ENCODE measurements around the gene IMMT. TPM values are rescaled to one million over a fixed set of nuclear protein-coding genes. Genes with fewer than 3 reads are reported as not detected.

IMMT gene
- total RNA-seq, 6 experiments from 2014 or later: 83.0 to 93.4 (median 87.6) TPM

DNA sequence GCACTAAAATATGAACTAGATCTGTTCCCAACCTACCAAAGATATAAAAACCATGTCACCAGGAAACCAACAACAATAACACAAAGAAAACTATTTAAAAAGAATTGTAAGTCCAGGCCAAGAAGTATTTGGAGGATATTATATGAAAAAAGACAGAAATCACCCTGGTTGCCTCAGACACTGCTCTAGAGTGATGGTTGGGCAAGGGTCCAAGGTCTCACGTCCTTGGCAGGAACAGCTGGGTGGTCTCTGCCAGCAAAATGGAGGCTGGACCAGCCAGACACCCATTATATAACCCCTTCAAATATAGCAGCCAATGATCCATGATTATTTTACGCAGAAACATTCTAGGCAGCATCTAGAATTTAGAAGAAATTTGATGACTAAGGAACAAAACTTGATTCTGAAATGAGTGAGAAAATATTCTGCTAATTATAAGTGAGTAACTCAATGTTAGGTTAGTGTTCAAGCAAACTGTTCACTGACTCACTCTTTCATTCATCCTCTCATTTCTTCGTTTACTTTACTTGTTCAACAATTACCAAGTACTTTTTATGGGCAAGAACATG is 39.4 kb upstream of the IMMT start:
- Mint-ChIP-seq H3K27ac (no peak overlapping the region), H3K36me3 (ENCODE audit: low read depth) (no peaks in the 10 kb centered on the region)
- DNase-seq: no peak

DNA sequence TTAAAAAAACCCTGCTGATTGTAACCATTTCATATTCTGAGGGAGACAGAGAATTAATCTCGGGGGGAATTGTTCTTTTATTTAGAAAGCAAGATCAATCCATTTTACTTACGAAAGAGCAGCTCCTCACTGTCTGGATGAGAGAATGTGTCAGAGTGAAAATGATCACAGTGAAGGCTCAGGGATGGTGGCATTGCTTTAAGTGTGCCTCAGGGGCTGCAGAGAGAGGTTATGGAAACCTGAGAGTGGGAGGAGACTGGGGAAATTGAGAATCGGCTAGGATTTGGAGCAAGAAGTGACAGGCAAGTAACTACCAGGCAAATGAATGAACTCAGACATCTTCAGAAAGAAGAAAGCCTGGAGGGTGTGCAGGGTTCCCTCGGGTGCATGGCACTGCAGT is 38.2 kb upstream of the IMMT start:
- no peak for DNase-seq
- Mint-ChIP-seq H3K36me3 (ENCODE audit: low read depth) (no peaks in the 10 kb centered on the region), H3K27me3 (ENCODE audit: insufficient read depth) (peaks cover 17% of the 10 kb centered on the region), H3K4me1 (ENCODE audit: low read depth) (peaks cover 4% of the 10 kb centered on the region; the same call in 1 of the 2 replicates), H3K27ac (no peak overlapping the region), H3K4me3 (no peak overlapping the region), H3K9me3 (no peaks in the 10 kb centered on the region)
- TF ChIP-seq, protein P1, sequence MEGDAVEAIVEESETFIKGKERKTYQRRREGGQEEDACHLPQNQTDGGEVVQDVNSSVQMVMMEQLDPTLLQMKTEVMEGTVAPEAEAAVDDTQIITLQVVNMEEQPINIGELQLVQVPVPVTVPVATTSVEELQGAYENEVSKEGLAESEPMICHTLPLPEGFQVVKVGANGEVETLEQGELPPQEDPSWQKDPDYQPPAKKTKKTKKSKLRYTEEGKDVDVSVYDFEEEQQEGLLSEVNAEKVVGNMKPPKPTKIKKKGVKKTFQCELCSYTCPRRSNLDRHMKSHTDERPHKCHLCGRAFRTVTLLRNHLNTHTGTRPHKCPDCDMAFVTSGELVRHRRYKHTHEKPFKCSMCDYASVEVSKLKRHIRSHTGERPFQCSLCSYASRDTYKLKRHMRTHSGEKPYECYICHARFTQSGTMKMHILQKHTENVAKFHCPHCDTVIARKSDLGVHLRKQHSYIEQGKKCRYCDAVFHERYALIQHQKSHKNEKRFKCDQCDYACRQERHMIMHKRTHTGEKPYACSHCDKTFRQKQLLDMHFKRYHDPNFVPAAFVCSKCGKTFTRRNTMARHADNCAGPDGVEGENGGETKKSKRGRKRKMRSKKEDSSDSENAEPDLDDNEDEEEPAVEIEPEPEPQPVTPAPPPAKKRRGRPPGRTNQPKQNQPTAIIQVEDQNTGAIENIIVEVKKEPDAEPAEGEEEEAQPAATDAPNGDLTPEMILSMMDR (IDR thresholded peaks at IDR 0.05): no peak

More for the DNA sequence above, 39.4 kb upstream of the IMMT start:
- TF ChIP-seq, protein P1 (IDR thresholded peaks at IDR 0.05): no peak
- Mint-ChIP-seq H3K27me3 (ENCODE audit: insufficient read depth) (peaks cover 24% of the 10 kb centered on the region), H3K4me3 (no peak overlapping the region), H3K9me3 (no peaks in the 10 kb centered on the region), H3K4me1 (ENCODE audit: low read depth) (peaks cover 4% of the 10 kb centered on the region; the same call in 1 of the 2 replicates)

DNA sequence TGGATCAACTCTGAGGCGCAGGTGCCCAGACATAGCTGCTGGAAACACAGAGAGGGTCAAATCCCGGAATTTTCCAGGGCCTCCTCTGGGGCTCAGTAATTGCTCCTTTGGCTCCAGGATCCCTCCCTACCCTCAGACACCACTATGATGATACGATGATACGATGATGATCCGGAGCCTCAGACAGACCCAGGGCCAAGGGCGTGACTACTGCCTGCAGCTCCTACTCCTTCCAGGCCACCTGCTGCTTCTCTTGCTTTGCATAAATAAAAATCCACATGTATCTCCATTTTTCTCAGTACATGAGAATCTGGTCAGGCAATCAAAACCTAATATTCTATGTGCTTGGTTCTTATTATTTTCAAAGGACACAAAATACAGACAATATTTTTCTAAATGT is 37.6 kb upstream of the IMMT start:
- Mint-ChIP-seq H3K4me1 (ENCODE audit: low read depth) (peaks cover 4% of the 10 kb centered on the region; the same call in 1 of the 2 replicates), H3K27me3 (ENCODE audit: insufficient read depth) (peaks cover 17% of the 10 kb centered on the region), H3K9me3 (no peaks in the 10 kb centered on the region), H3K27ac (no peak overlapping the region), H3K4me3 (no peak overlapping the region), H3K36me3 (ENCODE audit: low read depth) (no peaks in the 10 kb centered on the region)
- DNase-seq: no peak
- TF ChIP-seq, protein P1 (IDR thresholded peaks at IDR 0.05): no peak

DNA sequence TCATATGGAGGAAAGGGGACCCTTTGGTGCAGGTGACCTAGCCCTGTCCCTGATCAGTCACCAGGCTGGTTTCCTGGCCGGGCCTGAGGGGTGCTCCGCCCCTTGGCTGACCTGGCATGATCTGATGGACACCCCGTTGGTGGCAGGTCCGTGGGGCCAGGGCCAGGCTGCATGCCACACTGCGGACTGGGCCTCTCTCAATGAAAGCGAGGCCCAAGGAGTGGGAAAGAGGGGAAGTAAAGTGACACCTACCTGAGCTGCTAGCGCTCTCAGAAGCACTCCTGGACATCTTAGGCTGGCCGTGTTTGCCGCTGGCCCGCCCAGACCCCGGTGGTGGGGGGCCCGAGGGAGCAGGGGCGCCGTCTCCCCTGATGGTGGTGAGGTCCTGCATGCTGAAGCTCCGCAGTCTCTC is 37.1 kb upstream of the IMMT start:
- no peak for DNase-seq
- peaks cover 4% of the 10 kb centered on the region; the same call in 1 of the 2 replicates for H3K4me1 Mint-ChIP-seq (ENCODE audit: low read depth)
- TF ChIP-seq, protein P1 (IDR thresholded peaks at IDR 0.05): no peak
- peaks cover 17% of the 10 kb centered on the region for H3K27me3 Mint-ChIP-seq (ENCODE audit: insufficient read depth)
- no peaks in the 10 kb centered on the region for H3K9me3 Mint-ChIP-seq
- no peak overlapping the region for H3K4me3 Mint-ChIP-seq
- no peak overlapping the region for H3K27ac Mint-ChIP-seq
- no peaks in the 10 kb centered on the region for H3K36me3 Mint-ChIP-seq (ENCODE audit: low read depth)

DNA sequence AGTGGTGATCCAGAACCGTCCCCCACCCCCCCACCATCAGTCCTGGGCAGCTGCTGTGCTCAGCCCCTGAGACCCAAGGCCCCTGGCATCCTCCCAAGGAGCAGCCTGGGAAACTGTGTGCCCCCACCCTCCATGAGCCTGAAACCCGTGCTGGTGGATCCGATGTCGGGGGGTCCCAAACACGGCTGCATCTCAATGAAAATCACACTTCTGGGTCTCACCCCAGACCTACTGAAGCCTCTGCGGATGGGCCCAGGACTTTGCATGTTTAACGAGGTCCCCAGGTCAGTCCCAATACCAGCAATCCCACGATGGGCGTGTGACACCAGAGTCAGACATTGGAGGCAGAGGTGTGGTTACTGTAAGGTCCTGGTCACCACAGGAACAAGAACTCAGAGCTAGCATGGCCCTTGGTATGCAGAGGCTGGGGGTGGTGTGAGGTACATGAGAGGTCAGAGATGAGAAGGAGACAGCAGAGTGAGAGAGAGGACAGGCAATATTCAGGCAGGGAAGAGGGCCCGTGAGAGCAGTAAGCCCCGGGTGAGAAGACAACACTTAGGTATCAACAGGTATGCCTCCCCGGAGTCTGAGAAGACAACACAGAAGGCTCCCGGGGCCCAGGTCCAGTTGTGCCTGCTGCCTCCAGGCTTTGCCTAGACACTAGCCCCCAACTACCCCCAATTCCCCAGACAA is 36.6 kb upstream of the IMMT start:
- TF ChIP-seq, protein P1 (IDR thresholded peaks at IDR 0.05): no peak
- Mint-ChIP-seq H3K36me3 (ENCODE audit: low read depth) (no peaks in the 10 kb centered on the region), H3K27ac (no peak overlapping the region), H3K27me3 (ENCODE audit: insufficient read depth) (peaks cover 17% of the 10 kb centered on the region), H3K9me3 (no peaks in the 10 kb centered on the region), H3K4me1 (ENCODE audit: low read depth) (peaks cover 4% of the 10 kb centered on the region; the same call in 1 of the 2 replicates), H3K4me3 (no peak overlapping the region)
- no peak for DNase-seq

All from HFFc6 (cell line).